SK-N-SH treated with all-trans-retinoic acid at 6 μM for 48 hours (cell line): ENCODE data around the gene ZNF764.

Experiments used
- ATAC-seq: fragments of 200-7000 bp; cut with Tn5 transposase; 3 replicates; pipeline ENCODE4 v1.9.1; 2020; ENCODE audit warnings: mild to moderate bottlenecking, moderate library complexity
- BACH2 ChIP-seq: fragments of 250-450 bp; sonication (Bioruptor Pico); IDR thresholded peaks from 2 replicates; pipeline ENCODE4 v1.9.0; 2021; ENCODE audit warnings: mild to moderate bottlenecking, borderline replicate concordance
- CREB5 ChIP-seq: fragments of 250-450 bp; sonication (Bioruptor Pico); IDR thresholded peaks from 2 replicates; pipeline ENCODE4 v1.5.1; 2020; ENCODE audit warnings: low read depth, mild to moderate bottlenecking, moderate library complexity
- CSDC2 ChIP-seq: fragments of 250-450 bp; sonication (Bioruptor Pico); IDR thresholded peaks from 2 replicates; pipeline ENCODE4 v1.5.0; 2020; ENCODE audit warnings: mild to moderate bottlenecking, moderate library complexity
- CSRNP3 ChIP-seq: fragments of 250-450 bp; sonication (Bioruptor Pico); IDR thresholded peaks from 2 replicates; pipeline ENCODE4 v1.5.1; 2021; ENCODE audit warnings: mild to moderate bottlenecking, moderate library complexity
- ESRRG ChIP-seq: fragments of 250-450 bp; sonication (Bioruptor Pico); IDR thresholded peaks from 2 replicates; pipeline ENCODE4 v1.6.1; 2021; ENCODE audit warnings: mild to moderate bottlenecking
- ISL1 ChIP-seq: fragments of 250-450 bp; sonication (Bioruptor Pico); IDR thresholded peaks from 2 replicates; pipeline ENCODE4 v2.1.2; 2022; ENCODE audit warnings: mild to moderate bottlenecking, moderate library complexity
- OSR1 ChIP-seq: fragments of 250-450 bp; sonication (Bioruptor Pico); IDR thresholded peaks from 2 replicates; pipeline ENCODE4 v1.8.0; 2022; ENCODE audit warnings: moderate library complexity, mild to moderate bottlenecking, inconsistent platforms
- PATZ1 ChIP-seq: fragments of 250-450 bp; sonication (Bioruptor Pico); IDR thresholded peaks from 2 replicates; pipeline ENCODE4 v1.8.0; 2020; ENCODE audit warnings: mild to moderate bottlenecking, moderate library complexity, borderline replicate concordance
- POU6F1 ChIP-seq: fragments of 250-450 bp; sonication (Bioruptor Pico); IDR thresholded peaks from 2 replicates; pipeline ENCODE4 v1.8.0; 2021; ENCODE audit warnings: low read depth, mild to moderate bottlenecking, moderate library complexity, borderline replicate concordance
- PPARA ChIP-seq: fragments of 250-450 bp; sonication (Bioruptor Pico); IDR thresholded peaks from 2 replicates; pipeline ENCODE4 v1.5.0; 2020; ENCODE audit warnings: mild to moderate bottlenecking, borderline replicate concordance
- SNAI2 ChIP-seq: fragments of 250-450 bp; sonication (Bioruptor Pico); IDR thresholded peaks from 2 replicates; pipeline ENCODE4 v1.5.0; 2020; ENCODE audit warnings: mild to moderate bottlenecking, moderate library complexity
- TCF4 ChIP-seq: fragments of 250-450 bp; sonication (Bioruptor Pico); IDR thresholded peaks from 2 replicates; pipeline ENCODE4 v1.8.0; 2021; ENCODE audit warnings: mild to moderate bottlenecking, moderate library complexity, borderline replicate concordance
- TOX ChIP-seq: fragments of 250-450 bp; sonication (Bioruptor Pico); IDR thresholded peaks from 2 replicates; pipeline ENCODE4 v1.8.0; 2021; ENCODE audit warnings: mild to moderate bottlenecking, moderate library complexity, borderline replicate concordance
- TSHZ2 ChIP-seq: fragments of 250-450 bp; sonication (Bioruptor Pico); IDR thresholded peaks from 2 replicates; pipeline ENCODE4 v1.5.0; 2020; ENCODE audit warnings: mild to moderate bottlenecking, moderate library complexity
- ZC3H10 ChIP-seq: fragments of 250-450 bp; sonication (Bioruptor Pico); IDR thresholded peaks from 2 replicates; pipeline ENCODE4 v1.5.1; 2021; ENCODE audit warnings: mild to moderate bottlenecking, moderate library complexity
- ZFP3 ChIP-seq: fragments of 250-450 bp; sonication (Bioruptor Pico); IDR thresholded peaks from 2 replicates; pipeline ENCODE4 v1.5.0; 2020; ENCODE audit warnings: mild to moderate bottlenecking, moderate library complexity
- ZNF565 ChIP-seq: fragments of 450-650 bp; formaldehyde crosslinking; conservative IDR thresholded peaks from 2 replicates; pipeline ENCODE4 v1.5.0; 2020; ENCODE audit warnings: low read depth, mild to moderate bottlenecking, moderate library complexity
- ZNF70 ChIP-seq: fragments of 450-650 bp; formaldehyde crosslinking; IDR thresholded peaks from 2 replicates; pipeline ENCODE4 v1.5.0; 2020; ENCODE audit warnings: mild to moderate bottlenecking, moderate library complexity
- ZNF8 ChIP-seq: fragments of 450-650 bp; formaldehyde crosslinking; IDR thresholded peaks from 2 replicates; pipeline ENCODE4 v1.5.0; 2020; ENCODE audit warnings: mild to moderate bottlenecking, moderate library complexity

ZNF764 gene

GRCh38 chr16:30521873-30522641 is 36.1 kb downstream of the ZNF764 start:
- no peak for ATAC-seq
- TF ChIP-seq TCF4 (CRISPR knock-in tag) (no peak), TOX (no peak), ZC3H10 (CRISPR knock-in tag) (no peak), TSHZ2 (no peak), CSRNP3 (CRISPR knock-in tag) (no peak), OSR1 (CRISPR knock-in tag) (no peak), ZNF70 (CRISPR knock-in tag) (no peak), CSDC2 (CRISPR knock-in tag) (no peak), POU6F1 (CRISPR knock-in tag) (no peak), ZFP3 (no peak), ZNF8 (CRISPR knock-in tag) (no peak), PPARA (CRISPR knock-in tag) (no peak), BACH2 (CRISPR knock-in tag) (no peak)

GRCh38 chr16:30521476-30521872 is 36.7 kb downstream of the ZNF764 start:
- no peak for ATAC-seq
- no peak for TF ChIP-seq TOX
- no peak for TF ChIP-seq CSRNP3 (CRISPR knock-in tag)
- no peak for TF ChIP-seq ZNF8 (CRISPR knock-in tag)
- no peak for TF ChIP-seq PATZ1 (CRISPR knock-in tag)
- TF ChIP-seq ZNF565 (CRISPR knock-in tag): no peak
- no peak for TF ChIP-seq PPARA (CRISPR knock-in tag)
- TF ChIP-seq ZNF70 (CRISPR knock-in tag): no peak
- TF ChIP-seq ZC3H10 (CRISPR knock-in tag): no peak

- ATAC-seq: no peak
- TF ChIP-seq ZC3H10 (CRISPR knock-in tag) (no peak), OSR1 (CRISPR knock-in tag) (no peak), CREB5 (no peak), PATZ1 (CRISPR knock-in tag) (no peak), CSDC2 (CRISPR knock-in tag) (no peak), ZNF70 (CRISPR knock-in tag) (no peak), ZNF565 (CRISPR knock-in tag) (no peak), ZFP3 (no peak), ISL1 (CRISPR knock-in tag) (no peak), SNAI2 (CRISPR knock-in tag) (no peak), ESRRG (CRISPR knock-in tag) (no peak), BACH2 (CRISPR knock-in tag) (no peak)
Measured at GRCh38 chr16:30519120-30520049, 38.8 kb downstream of the ZNF764 start.
